ENCODE results near the gene CERK.

DNA sequence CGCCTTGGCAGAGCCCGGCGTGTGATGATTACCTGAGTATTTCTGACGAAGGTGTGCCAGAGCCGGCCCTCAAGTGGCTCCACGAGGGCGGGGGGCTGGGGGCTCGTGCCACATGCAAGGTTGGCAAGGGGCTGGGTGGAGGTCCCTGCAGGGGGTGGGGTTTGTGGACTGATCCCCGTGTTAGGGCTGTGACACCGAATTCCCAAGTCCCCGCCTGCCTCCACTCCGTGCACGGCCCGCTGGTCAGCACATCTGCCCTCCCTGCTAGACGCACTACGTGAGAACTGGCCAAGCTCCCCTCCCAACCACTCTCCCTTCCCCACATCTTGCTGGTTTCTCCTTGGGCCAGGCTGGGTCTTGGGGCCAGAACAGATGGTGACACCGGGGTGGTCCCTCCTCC, 83.6 kb downstream of the CERK start:
- TF ChIP-seq, protein P1, sequence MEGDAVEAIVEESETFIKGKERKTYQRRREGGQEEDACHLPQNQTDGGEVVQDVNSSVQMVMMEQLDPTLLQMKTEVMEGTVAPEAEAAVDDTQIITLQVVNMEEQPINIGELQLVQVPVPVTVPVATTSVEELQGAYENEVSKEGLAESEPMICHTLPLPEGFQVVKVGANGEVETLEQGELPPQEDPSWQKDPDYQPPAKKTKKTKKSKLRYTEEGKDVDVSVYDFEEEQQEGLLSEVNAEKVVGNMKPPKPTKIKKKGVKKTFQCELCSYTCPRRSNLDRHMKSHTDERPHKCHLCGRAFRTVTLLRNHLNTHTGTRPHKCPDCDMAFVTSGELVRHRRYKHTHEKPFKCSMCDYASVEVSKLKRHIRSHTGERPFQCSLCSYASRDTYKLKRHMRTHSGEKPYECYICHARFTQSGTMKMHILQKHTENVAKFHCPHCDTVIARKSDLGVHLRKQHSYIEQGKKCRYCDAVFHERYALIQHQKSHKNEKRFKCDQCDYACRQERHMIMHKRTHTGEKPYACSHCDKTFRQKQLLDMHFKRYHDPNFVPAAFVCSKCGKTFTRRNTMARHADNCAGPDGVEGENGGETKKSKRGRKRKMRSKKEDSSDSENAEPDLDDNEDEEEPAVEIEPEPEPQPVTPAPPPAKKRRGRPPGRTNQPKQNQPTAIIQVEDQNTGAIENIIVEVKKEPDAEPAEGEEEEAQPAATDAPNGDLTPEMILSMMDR (CRISPR knock-in tag; IDR thresholded peaks at IDR 0.05), result no peak
- no peak for TF ChIP-seq TEAD3 (CRISPR knock-in tag; optimal IDR thresholded peaks at IDR 0.05; ENCODE audit: borderline replicate concordance)
- TF ChIP-seq GABPB1 (CRISPR knock-in tag; IDR thresholded peaks at IDR 0.05), result no peak
- TF ChIP-seq GABPA (IDR thresholded peaks at IDR 0.05; ENCODE audit: low read depth, low read length), result no peak
- no peak for TF ChIP-seq GABPA (CRISPR knock-in tag; IDR thresholded peaks at IDR 0.05; ENCODE audit: low read depth)
- no peak for TF ChIP-seq NFE2L2 (IDR thresholded peaks at IDR 0.05; ENCODE audit: low read length)
- TF ChIP-seq SSRP1 (CRISPR knock-in tag; IDR thresholded peaks at IDR 0.05), result no peak
- no peak for TF ChIP-seq YY1 (IDR thresholded peaks at IDR 0.05; ENCODE audit: insufficient read depth, insufficient replicate concordance, low read depth, low read length)
- TF ChIP-seq MEF2D (CRISPR knock-in tag; IDR thresholded peaks at IDR 0.05), result no peak
- no peak for TF ChIP-seq ZNF577 (CRISPR knock-in tag; IDR thresholded peaks at IDR 0.05; ENCODE audit: borderline replicate concordance, low read depth)
- no peak for TF ChIP-seq YEATS2 (CRISPR knock-in tag; IDR thresholded peaks at IDR 0.05; ENCODE audit: borderline replicate concordance)
- TF ChIP-seq, protein P2, sequence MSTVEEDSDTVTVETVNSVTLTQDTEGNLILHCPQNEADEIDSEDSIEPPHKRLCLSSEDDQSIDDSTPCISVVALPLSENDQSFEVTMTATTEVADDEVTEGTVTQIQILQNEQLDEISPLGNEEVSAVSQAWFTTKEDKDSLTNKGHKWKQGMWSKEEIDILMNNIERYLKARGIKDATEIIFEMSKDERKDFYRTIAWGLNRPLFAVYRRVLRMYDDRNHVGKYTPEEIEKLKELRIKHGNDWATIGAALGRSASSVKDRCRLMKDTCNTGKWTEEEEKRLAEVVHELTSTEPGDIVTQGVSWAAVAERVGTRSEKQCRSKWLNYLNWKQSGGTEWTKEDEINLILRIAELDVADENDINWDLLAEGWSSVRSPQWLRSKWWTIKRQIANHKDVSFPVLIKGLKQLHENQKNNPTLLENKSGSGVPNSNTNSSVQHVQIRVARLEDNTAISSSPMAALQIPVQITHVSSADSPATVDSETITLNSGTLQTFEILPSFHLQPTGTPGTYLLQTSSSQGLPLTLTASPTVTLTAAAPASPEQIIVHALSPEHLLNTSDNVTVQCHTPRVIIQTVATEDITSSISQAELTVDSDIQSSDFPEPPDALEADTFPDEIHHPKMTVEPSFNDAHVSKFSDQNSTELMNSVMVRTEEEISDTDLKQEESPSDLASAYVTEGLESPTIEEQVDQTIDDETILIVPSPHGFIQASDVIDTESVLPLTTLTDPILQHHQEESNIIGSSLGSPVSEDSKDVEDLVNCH (CRISPR knock-in tag; IDR thresholded peaks at IDR 0.05), result no peak
- TF ChIP-seq, protein P3, sequence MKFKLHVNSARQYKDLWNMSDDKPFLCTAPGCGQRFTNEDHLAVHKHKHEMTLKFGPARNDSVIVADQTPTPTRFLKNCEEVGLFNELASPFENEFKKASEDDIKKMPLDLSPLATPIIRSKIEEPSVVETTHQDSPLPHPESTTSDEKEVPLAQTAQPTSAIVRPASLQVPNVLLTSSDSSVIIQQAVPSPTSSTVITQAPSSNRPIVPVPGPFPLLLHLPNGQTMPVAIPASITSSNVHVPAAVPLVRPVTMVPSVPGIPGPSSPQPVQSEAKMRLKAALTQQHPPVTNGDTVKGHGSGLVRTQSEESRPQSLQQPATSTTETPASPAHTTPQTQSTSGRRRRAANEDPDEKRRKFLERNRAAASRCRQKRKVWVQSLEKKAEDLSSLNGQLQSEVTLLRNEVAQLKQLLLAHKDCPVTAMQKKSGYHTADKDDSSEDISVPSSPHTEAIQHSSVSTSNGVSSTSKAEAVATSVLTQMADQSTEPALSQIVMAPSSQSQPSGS (CRISPR knock-in tag; IDR thresholded peaks at IDR 0.05), result no peak
- no peak for TF ChIP-seq BRCA1 (CRISPR knock-in tag; IDR thresholded peaks at IDR 0.05)

All from HepG2 (cell line).